ENCODE data around the gene SMIM11.

Gene SMIM11

GRCh38 chr21:34353182-34353581 is 22.1 kb upstream of the SMIM11 start:
- no peak overlapping the region for H2BK12ac ChIP-seq (ENCODE audit: low read length in 2 of 2)
- H3K4me1 ChIP-seq (ENCODE audit: control insufficient read depth, insufficient read depth, low read depth, low read length) = peaks cover 4% of the 10 kb centered on the region
- H2BK120ac ChIP-seq (ENCODE audit: low read depth, low read length) = no peak overlapping the region
- H3K18ac ChIP-seq (ENCODE audit: low read depth in 1 of 2, low read length in 2 of 2) = no peak overlapping the region
- H2BK5ac ChIP-seq (ENCODE audit: low read depth, low read length, poor library complexity, severe bottlenecking) = no peak overlapping the region
- no peak overlapping the region for H2AFZ ChIP-seq (ENCODE audit: low read depth, low read length)
- no peak overlapping the region for H4K91ac ChIP-seq (ENCODE audit: low read length)
- DNase-seq = no peak
- no peak overlapping the region for H3K4me2 ChIP-seq (ENCODE audit: low read length, poor library complexity, severe bottlenecking)
- H3K9ac ChIP-seq (ENCODE audit: low read length) = no peak overlapping the region
- no peak overlapping the region for H4K8ac ChIP-seq (ENCODE audit: low read length)
- no peak overlapping the region for H2AK5ac ChIP-seq (ENCODE audit: low read length, severe bottlenecking)
- 100% methylated on average over 1 of the region's 6 CpGs for WGBS
- no peaks in the 10 kb centered on the region for H3K79me1 ChIP-seq (replicated peaks; ENCODE audit: low read length, poor library complexity, severe bottlenecking)
- no peaks in the 10 kb centered on the region for H3K9me3 ChIP-seq (ENCODE audit: control insufficient read depth, low read length)
- H3K27me3 ChIP-seq (ENCODE audit: control insufficient read depth in 1 of 2, insufficient read depth in 1 of 2, low read length in 2 of 2) = peaks cover 0 to 5% of the 10 kb centered on the region in 2 experiments
- H3K14ac ChIP-seq (ENCODE audit: low read length in 2 of 2) = no peak overlapping the region
- no peak overlapping the region for H3K27ac ChIP-seq (ENCODE audit: low read length, poor library complexity, severe bottlenecking)
- H2BK15ac ChIP-seq (ENCODE audit: low read depth, poor library complexity, severe bottlenecking) = no peak overlapping the region
- no peaks in the 10 kb centered on the region for H3K36me3 ChIP-seq (ENCODE audit: control insufficient read depth in 1 of 2, insufficient read depth in 2 of 2, low read depth in 1 of 2, low read length in 2 of 2)
- no peak overlapping the region for H3K4ac ChIP-seq (ENCODE audit: low read depth in 1 of 2, low read length in 2 of 2)
- no peak overlapping the region for H3K4me3 ChIP-seq (ENCODE audit: insufficient read depth in 1 of 2, low read depth in 1 of 2, low read length in 2 of 2)
- no peak overlapping the region for H3K23ac ChIP-seq (ENCODE audit: low read length in 2 of 2)

DNA sequence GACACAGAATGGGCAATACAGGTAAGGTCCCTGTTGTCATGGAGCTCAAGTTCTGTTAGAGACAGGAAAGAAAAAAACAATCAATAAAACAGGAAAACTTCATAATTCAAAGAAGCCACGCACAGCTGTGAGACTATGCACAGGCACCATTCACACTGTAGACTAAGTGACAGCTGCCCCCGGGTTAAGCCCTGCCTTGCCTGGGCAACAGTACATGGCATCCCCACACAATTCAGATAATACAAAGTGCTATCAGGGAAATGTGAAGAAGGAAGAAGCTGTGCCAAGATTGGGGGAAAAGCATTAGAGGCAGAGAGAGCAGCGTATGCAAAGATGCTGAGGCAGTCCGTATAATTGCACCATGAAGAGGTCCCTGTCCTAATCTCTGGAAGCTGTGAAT is 20.5 kb upstream of the SMIM11 start:
- DNase-seq = no peak
- Histone ChIP-seq H4K8ac (ENCODE audit: low read length) (no peak overlapping the region), H3K23ac (ENCODE audit: low read length in 2 of 2) (no peak overlapping the region), H3K14ac (ENCODE audit: low read length in 2 of 2) (no peak overlapping the region), H2BK5ac (ENCODE audit: low read depth, low read length, poor library complexity, severe bottlenecking) (no peak overlapping the region), H3K9me3 (ENCODE audit: control insufficient read depth, low read length) (no peaks in the 10 kb centered on the region), H2AK5ac (ENCODE audit: low read length, severe bottlenecking) (no peak overlapping the region), H2AFZ (ENCODE audit: low read depth, low read length) (no peak overlapping the region), H3K4me1 (ENCODE audit: control insufficient read depth, insufficient read depth, low read depth, low read length) (peaks cover 3% of the 10 kb centered on the region), H3K27ac (ENCODE audit: low read length, poor library complexity, severe bottlenecking) (no peak overlapping the region), H3K18ac (ENCODE audit: low read depth in 1 of 2, low read length in 2 of 2) (no peak overlapping the region), H3K9ac (ENCODE audit: low read length) (no peak overlapping the region), H3K4ac (ENCODE audit: low read depth in 1 of 2, low read length in 2 of 2) (no peak overlapping the region), H3K36me3 (ENCODE audit: control insufficient read depth in 1 of 2, insufficient read depth in 2 of 2, low read depth in 1 of 2, low read length in 2 of 2) (no peaks in the 10 kb centered on the region), H3K4me3 (ENCODE audit: insufficient read depth in 1 of 2, low read depth in 1 of 2, low read length in 2 of 2) (no peak overlapping the region), H2BK12ac (ENCODE audit: low read length in 2 of 2) (no peak overlapping the region), H3K4me2 (ENCODE audit: low read length, poor library complexity, severe bottlenecking) (no peak overlapping the region), H3K27me3 (ENCODE audit: control insufficient read depth in 1 of 2, insufficient read depth in 1 of 2, low read length in 2 of 2) (peaks cover 0 to 5% of the 10 kb centered on the region in 2 experiments), H2BK15ac (ENCODE audit: low read depth, poor library complexity, severe bottlenecking) (no peak overlapping the region), H3K79me1 (replicated peaks; ENCODE audit: low read length, poor library complexity, severe bottlenecking) (no peaks in the 10 kb centered on the region), H2BK120ac (ENCODE audit: low read depth, low read length) (no peak overlapping the region), H4K91ac (ENCODE audit: low read length) (no peak overlapping the region)
- 94% methylated on average over 2 of the region's 4 CpGs for WGBS

GRCh38 chr21:34355570-34355969 is 19.7 kb upstream of the SMIM11 start:
- no peak overlapping the region for H3K4me3 ChIP-seq (ENCODE audit: insufficient read depth in 1 of 2, low read depth in 1 of 2, low read length in 2 of 2)
- no peak for DNase-seq
- H3K36me3 ChIP-seq (ENCODE audit: control insufficient read depth in 1 of 2, insufficient read depth in 2 of 2, low read depth in 1 of 2, low read length in 2 of 2) = no peaks in the 10 kb centered on the region
- H3K79me1 ChIP-seq (replicated peaks; ENCODE audit: low read length, poor library complexity, severe bottlenecking) = no peaks in the 10 kb centered on the region
- H2BK12ac ChIP-seq (ENCODE audit: low read length in 2 of 2) = no peak overlapping the region
- no peak overlapping the region for H3K9ac ChIP-seq (ENCODE audit: low read length)
- no peak overlapping the region for H2AFZ ChIP-seq (ENCODE audit: low read depth, low read length)
- no peak overlapping the region for H4K8ac ChIP-seq (ENCODE audit: low read length)
- peaks cover 2% of the 10 kb centered on the region for H3K4me1 ChIP-seq (ENCODE audit: control insufficient read depth, insufficient read depth, low read depth, low read length)
- no peak overlapping the region for H3K4me2 ChIP-seq (ENCODE audit: low read length, poor library complexity, severe bottlenecking)
- WGBS = 98% methylated on average over 5 of the region's 5 CpGs
- no peak overlapping the region for H2BK120ac ChIP-seq (ENCODE audit: low read depth, low read length)
- H3K14ac ChIP-seq (ENCODE audit: low read length in 2 of 2) = no peak overlapping the region
- no peak overlapping the region for H3K27ac ChIP-seq (ENCODE audit: low read length, poor library complexity, severe bottlenecking)
- no peak overlapping the region for H4K91ac ChIP-seq (ENCODE audit: low read length)
- no peak overlapping the region for H2BK5ac ChIP-seq (ENCODE audit: low read depth, low read length, poor library complexity, severe bottlenecking)
- H3K23ac ChIP-seq (ENCODE audit: low read length in 2 of 2) = no peak overlapping the region
- no peak overlapping the region for H2BK15ac ChIP-seq (ENCODE audit: low read depth, poor library complexity, severe bottlenecking)
- peaks cover 0 to 5% of the 10 kb centered on the region in 2 experiments for H3K27me3 ChIP-seq (ENCODE audit: control insufficient read depth in 1 of 2, insufficient read depth in 1 of 2, low read length in 2 of 2)
- H2AK5ac ChIP-seq (ENCODE audit: low read length, severe bottlenecking) = no peak overlapping the region
- no peak overlapping the region for H3K4ac ChIP-seq (ENCODE audit: low read depth in 1 of 2, low read length in 2 of 2)
- no peaks in the 10 kb centered on the region for H3K9me3 ChIP-seq (ENCODE audit: control insufficient read depth, low read length)
- no peak overlapping the region for H3K18ac ChIP-seq (ENCODE audit: low read depth in 1 of 2, low read length in 2 of 2)

DNA sequence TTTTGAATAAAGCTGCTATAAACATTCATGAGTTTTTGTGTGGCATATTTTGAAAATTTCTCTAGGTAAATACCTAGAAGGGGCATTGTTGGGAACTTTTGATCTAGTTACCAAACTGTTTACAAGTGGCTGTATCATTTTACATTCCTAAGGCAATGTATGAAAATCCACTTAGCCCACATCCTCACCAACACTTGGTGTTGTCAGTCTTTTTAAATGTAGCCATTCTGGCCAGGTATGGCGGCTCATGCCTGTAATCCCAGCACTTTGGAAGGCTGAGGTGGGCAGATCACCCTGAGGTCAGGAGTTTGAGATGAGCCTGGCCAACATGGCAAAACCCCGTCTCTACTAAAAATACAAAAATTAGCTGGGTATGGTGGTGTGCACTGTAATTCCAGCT is 17.4 kb upstream of the SMIM11 start:
- no peak overlapping the region for H3K14ac ChIP-seq (ENCODE audit: low read length in 2 of 2)
- H3K27ac ChIP-seq (ENCODE audit: low read length, poor library complexity, severe bottlenecking) = no peak overlapping the region
- H3K18ac ChIP-seq (ENCODE audit: low read depth in 1 of 2, low read length in 2 of 2) = no peak overlapping the region
- 100% methylated on average over 2 of the region's 2 CpGs for WGBS
- no peak overlapping the region for H3K4me3 ChIP-seq (ENCODE audit: insufficient read depth in 1 of 2, low read depth in 1 of 2, low read length in 2 of 2)
- no peaks in the 10 kb centered on the region for H3K79me1 ChIP-seq (replicated peaks; ENCODE audit: low read length, poor library complexity, severe bottlenecking)
- no peak overlapping the region for H4K91ac ChIP-seq (ENCODE audit: low read length)
- peaks cover 0 to 5% of the 10 kb centered on the region in 2 experiments for H3K27me3 ChIP-seq (ENCODE audit: control insufficient read depth in 1 of 2, insufficient read depth in 1 of 2, low read length in 2 of 2)
- H3K36me3 ChIP-seq (ENCODE audit: control insufficient read depth in 1 of 2, insufficient read depth in 2 of 2, low read depth in 1 of 2, low read length in 2 of 2) = no peaks in the 10 kb centered on the region
- H2BK12ac ChIP-seq (ENCODE audit: low read length in 2 of 2) = no peak overlapping the region
- H3K9ac ChIP-seq (ENCODE audit: low read length) = no peak overlapping the region
- H2BK15ac ChIP-seq (ENCODE audit: low read depth, poor library complexity, severe bottlenecking) = no peak overlapping the region
- no peak overlapping the region for H2BK5ac ChIP-seq (ENCODE audit: low read depth, low read length, poor library complexity, severe bottlenecking)
- no peaks in the 10 kb centered on the region for H3K4me1 ChIP-seq (ENCODE audit: control insufficient read depth, insufficient read depth, low read depth, low read length)
- H3K4ac ChIP-seq (ENCODE audit: low read depth in 1 of 2, low read length in 2 of 2) = no peak overlapping the region
- no peaks in the 10 kb centered on the region for H3K9me3 ChIP-seq (ENCODE audit: control insufficient read depth, low read length)
- no peak for DNase-seq
- no peak overlapping the region for H4K8ac ChIP-seq (ENCODE audit: low read length)
- no peak overlapping the region for H2BK120ac ChIP-seq (ENCODE audit: low read depth, low read length)
- no peak overlapping the region for H3K23ac ChIP-seq (ENCODE audit: low read length in 2 of 2)
- no peak overlapping the region for H2AFZ ChIP-seq (ENCODE audit: low read depth, low read length)
- no peak overlapping the region for H3K4me2 ChIP-seq (ENCODE audit: low read length, poor library complexity, severe bottlenecking)
- no peak overlapping the region for H2AK5ac ChIP-seq (ENCODE audit: low read length, severe bottlenecking)
